Endothelial cell of umbilical vein (primary cell): ENCODE data around the gene SERPINA6. TPM values are rescaled to one million over a fixed set of nuclear protein-coding genes. Genes with fewer than 3 reads are reported as not detected.

Experiments used
- BruUV-seq: library from RNA; stranded (reverse); fragments of 400-500 nt; replicated peaks from 2 replicates; lab custom pipeline; 2021; lab: Mats Ljungman, UMichigan
- CTCF ChIA-PET: fragments of 300-600, 350-600 bp; sonication (Branson Sonifier 250); formaldehyde crosslinking; loops from one replicate; lab custom pipeline; 2021; ENCODE audit warnings: antibody characterized with exemption, inconsistent platforms; lab: Charles Lee
- POLR2A ChIA-PET: fragments of 300-600, 350-600 bp; sonication (Branson Sonifier 250); formaldehyde crosslinking; loops from one replicate; lab custom pipeline; 2021; ENCODE audit warnings: antibody characterized with exemption, inconsistent platforms; lab: Charles Lee
- DNase-seq: peaks from one replicate; pipeline ENCODE4 v3.0.0-alpha.2; 2011; ENCODE audit warnings: low read depth, low spot score
- FAIRE-seq: peaks from 2 replicates; lab custom pipeline; 2011; peaks lifted over from hg19 to GRCh38; lab: Jason Lieb, UNC
- H2AFZ ChIP-seq: 2 replicates; pipeline ENCODE4 v1.6.0; 2012; ENCODE audit warnings: low read depth, low read length, control low read depth, inconsistent platforms
- H3K27ac ChIP-seq: 2 replicates; pipeline ENCODE4 v1.5.1; 2011; ENCODE audit warnings: low read depth, mild to moderate bottlenecking, control low read depth, low read length, moderate library complexity; ENCODE audit not compliant: insufficient read depth
- H3K27me3 ChIP-seq, 2 experiments: 2 replicates each; pipeline versions ENCODE4 v1.6.0 to v1.6.1; 2011; ENCODE audit warnings: low read length in 2 of 2, mixed read lengths in 1 of 2; ENCODE audit not compliant: control insufficient read depth in 2 of 2, insufficient read depth in 2 of 2
- H3K36me3 ChIP-seq, 2 experiments: 2 replicates in 1 of 2; 3 replicates in 1 of 2; pipeline ENCODE4 v1.5.1; 2011; ENCODE audit warnings: low read length in 2 of 2, mild to moderate bottlenecking in 1 of 2, moderate library complexity in 1 of 2; ENCODE audit not compliant: control insufficient read depth in 2 of 2, insufficient read depth in 2 of 2; ENCODE audit errors: extremely low read depth in 1 of 2
- H3K4me1 ChIP-seq: 3 replicates; pipeline ENCODE4 v1.5.1; 2011; ENCODE audit warnings: mild to moderate bottlenecking, low read length; ENCODE audit not compliant: control insufficient read depth, insufficient read depth; ENCODE audit errors: extremely low read depth
- H3K4me2 ChIP-seq: 2 replicates; pipeline ENCODE4 v1.6.1; 2011; ENCODE audit warnings: low read length, control low read depth, mixed read lengths; ENCODE audit not compliant: insufficient read depth
- H3K4me3 ChIP-seq, 3 experiments: fragments of 200-600 bp in 1 of 3; sonication (generic), shearing (Covaris generic) in 1 of 3; replicated peaks in 1 of 3; 2 replicates each; pipeline ENCODE4 v1.5.1; 2011 to 2016; ENCODE audit warnings: control low read depth in 3 of 3, low read length in 3 of 3, mild to moderate bottlenecking in 2 of 3, inconsistent platforms in 1 of 3, low read depth in 1 of 3, moderate library complexity in 1 of 3; ENCODE audit not compliant: insufficient read depth in 1 of 3
- H3K79me2 ChIP-seq: 2 replicates; pipeline ENCODE4 v1.6.0; 2012; ENCODE audit warnings: low read length, inconsistent platforms; ENCODE audit not compliant: control insufficient read depth, insufficient read depth
- H3K9ac ChIP-seq: replicated peaks from 2 replicates; pipeline ENCODE3; 2011; ENCODE audit warnings: low read length, control low read depth; ENCODE audit not compliant: insufficient read depth; ENCODE audit errors: extremely low read depth
- H3K9me1 ChIP-seq: replicated peaks from 3 replicates; pipeline ENCODE4 v1.6.0; 2011; ENCODE audit warnings: mild to moderate bottlenecking, low read length; ENCODE audit not compliant: control insufficient read depth, insufficient read depth; ENCODE audit errors: extremely low read depth
- H3K9me3 ChIP-seq: replicated peaks from 2 replicates; pipeline ENCODE4 v1.5.1; 2012; ENCODE audit warnings: low read length, inconsistent platforms; ENCODE audit not compliant: control insufficient read depth, insufficient read depth
- H4K20me1 ChIP-seq: replicated peaks from 2 replicates; pipeline ENCODE3; 2011; ENCODE audit warnings: mild to moderate bottlenecking, low read length; ENCODE audit not compliant: control insufficient read depth, insufficient read depth; ENCODE audit errors: extremely low read depth
- CTCF ChIP-seq, 2 donors: IDR thresholded peaks; 1 replicate in 1 of 2; 2 replicates in 1 of 2; pipeline ENCODE4 v1.5.1; 2011; ENCODE audit warnings: low read length in 2 of 2, mild to moderate bottlenecking in 2 of 2, moderate library complexity in 2 of 2, control low read depth in 1 of 2, inconsistent platforms in 1 of 2, low read depth in 1 of 2; ENCODE audit not compliant: insufficient read depth in 1 of 2; ENCODE audit errors: extremely low read depth in 1 of 2
- EZH2 ChIP-seq: IDR thresholded peaks from 2 replicates; pipeline ENCODE4 v1.6.1; 2012; ENCODE audit warnings: borderline replicate concordance, low read depth, mild to moderate bottlenecking, moderate library complexity, low read length, inconsistent platforms; ENCODE audit not compliant: severe bottlenecking
- FOS ChIP-seq: IDR thresholded peaks from 2 replicates; pipeline ENCODE4 v1.6.1; 2011; ENCODE audit warnings: mild to moderate bottlenecking, low read length, moderate library complexity, borderline replicate concordance; ENCODE audit not compliant: insufficient read depth
- GATA2 ChIP-seq: IDR thresholded peaks from 2 replicates; pipeline ENCODE4 v1.7.0; 2011; ENCODE audit warnings: low read depth, mild to moderate bottlenecking, moderate library complexity, mixed read lengths, low read length; ENCODE audit not compliant: insufficient read length, insufficient read depth
- JUN ChIP-seq: IDR thresholded peaks from 2 replicates; pipeline ENCODE4 v1.6.1; 2011; ENCODE audit warnings: borderline replicate concordance, low read depth; ENCODE audit not compliant: insufficient read length, insufficient read depth
- POLR2A ChIP-seq: IDR thresholded peaks from 2 replicates; pipeline ENCODE4 v1.6.1; 2012; ENCODE audit warnings: low read depth, mild to moderate bottlenecking, control low read depth, low read length
- POLR2AphosphoS5 ChIP-seq: IDR thresholded peaks from 2 replicates; pipeline ENCODE4 v1.6.1; 2012; ENCODE audit warnings: low read depth, mild to moderate bottlenecking, control low read depth, low read length, moderate library complexity; ENCODE audit not compliant: insufficient read depth
- dilution Hi-C: fragments of 300-500 bp; cut with MboI; formaldehyde crosslinking; loops from one replicate; pipeline ENCODE4 v1.15.0; 2019; ENCODE audit warnings: low sequenced_read_pairs; ENCODE audit not compliant: extremely low pct_ligation_motif_present
- intact Hi-C: fragments of 100-400 bp; cut with micrococcal nuclease; formaldehyde crosslinking; loops from one replicate; pipeline ENCODE4 v1.10.0; 2022
- polyA plus RNA-seq, 4 experiments: library from polyadenylated mRNA; depleted of rRNA in 3 of 4; stranded (reverse) in 3 of 4; unstranded in 1 of 4; fragments of >200 nt; gene quantifications; 2 replicates each; pipeline versions ENCODE4 v1.2.1 to v1.2.3, GENCODE V29; 2011 to 2012; ENCODE audit warnings: missing spikeins in 1 of 4
- total RNA-seq: library from RNA; stranded (reverse); gene quantifications from 2 replicates; pipeline ENCODE4 v1.2.3, GENCODE V29; 2021
- TF ChIP-seq, protein P1 (sequence below): IDR thresholded peaks from 2 replicates; pipeline ENCODE4 v1.6.1; 2011; ENCODE audit not compliant: insufficient read depth, insufficient read length

Gene SERPINA6
- total and polyA plus RNA-seq, 2 donors (not counting 3 experiments of a cell fraction or from before 2014, with no cell fraction given): not detected

- ChIA-PET CTCF (no interaction called here), POLR2A (no interaction called here)
- H3K79me2 ChIP-seq: no peaks in the 10 kb centered on the region
- H3K27ac ChIP-seq: no peak overlapping the region
- H4K20me1 ChIP-seq: no peaks in the 10 kb centered on the region
- dilution Hi-C loops (no loop called here), intact Hi-C loops (no loop called here)
- DNase-seq (no peak), FAIRE-seq (no peak)
- no peaks in the 10 kb centered on the region for H3K36me3 ChIP-seq
- H3K4me3 ChIP-seq: no peak overlapping the region
- H3K4me2 ChIP-seq: no peak overlapping the region
- H3K9ac ChIP-seq: no peak overlapping the region
- H3K27me3 ChIP-seq: no peaks in the 10 kb centered on the region
- no peak for TF ChIP-seq POLR2AphosphoS5
- no peak for TF ChIP-seq POLR2A
- no peak for TF ChIP-seq CTCF (IDR thresholded peaks at IDR 0.05; ENCODE audit: extremely low read depth in 1 of 2, insufficient read depth in 1 of 2, low read depth in 1 of 2, low read length in 2 of 2)
- TF ChIP-seq GATA2: no peak
- no peak for TF ChIP-seq FOS
- no peak for TF ChIP-seq JUN
- TF ChIP-seq, protein P1, sequence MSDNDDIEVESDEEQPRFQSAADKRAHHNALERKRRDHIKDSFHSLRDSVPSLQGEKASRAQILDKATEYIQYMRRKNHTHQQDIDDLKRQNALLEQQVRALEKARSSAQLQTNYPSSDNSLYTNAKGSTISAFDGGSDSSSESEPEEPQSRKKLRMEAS: no peak
- no peak for TF ChIP-seq EZH2
- H3K9me3 ChIP-seq: no peaks in the 10 kb centered on the region
- no peaks in the 10 kb centered on the region for H3K9me1 ChIP-seq
- no peak overlapping the region for H2AFZ ChIP-seq
- no peaks in the 10 kb centered on the region for H3K4me1 ChIP-seq
- no TSS peak for BruUV-seq
These were observed 40.0 kb downstream of the SERPINA6 start for GRCh38 chr14:94282991-94283723.
